Stomach (tissue), 9 donors: Measurements from ENCODE around the gene NECTIN1. TPM values are rescaled to one million over a fixed set of nuclear protein-coding genes. Genes with fewer than 3 reads are reported as not detected.

Experiments
- DNase-seq, 2 donors: peaks; one replicate each; pipeline versions ENCODE4 v3.0.0 to v3.0.0-alpha.2; 2013 to 2019
- H3K27ac ChIP-seq, 5 donors: fragments of 200-600 bp in 4 of 5; sonication (generic) in 4 of 5; one replicate each; pipeline ENCODE4 v1.5.1; 2013 to 2019; ENCODE audit warnings: mild to moderate bottlenecking in 1 of 5, moderate library complexity in 1 of 5
- H3K27me3 ChIP-seq, 3 donors: fragments of 200-600 bp; sonication (generic); one replicate each; pipeline ENCODE4 v1.5.1; 2017 to 2019; ENCODE audit warnings: mixed run types in 1 of 3
- H3K36me3 ChIP-seq, 4 donors: fragments of 200-600 bp; sonication (generic); 1 replicate in 3 of 4; 2 replicates in 1 of 4; pipeline ENCODE4 v1.5.1; 2016 to 2019
- H3K4me1 ChIP-seq, 4 donors: fragments of 200-600 bp; sonication (generic); one replicate each; pipeline ENCODE4 v1.5.1; 2016 to 2019
- H3K4me3 ChIP-seq, 4 donors: fragments of 200-600 bp; sonication (generic) in 3 of 4; one replicate each; pipeline ENCODE4 v1.5.1; 2016 to 2019; ENCODE audit warnings: mild to moderate bottlenecking in 1 of 4
- H3K9me3 ChIP-seq, 4 donors: fragments of 200-600 bp; sonication (generic); one replicate each; pipeline ENCODE4 v1.5.1; 2016 to 2019
- EP300 ChIP-seq: sonication (generic); formaldehyde crosslinking; IDR thresholded peaks from one replicate; pipeline ENCODE4 v1.6.1; 2017; ENCODE audit warnings: antibody characterized with exemption
- POLR2A ChIP-seq, 4 donors: fragments of 450-650 bp; IDR thresholded peaks; one replicate each; pipeline ENCODE4 v1.6.1; 2016; ENCODE audit warnings: antibody characterized with exemption in 4 of 4, control low read depth in 2 of 4, mild to moderate bottlenecking in 1 of 4, moderate library complexity in 1 of 4
- POLR2AphosphoS5 ChIP-seq, 3 donors: sonication (generic); formaldehyde crosslinking; IDR thresholded peaks; one replicate each; pipeline ENCODE4 v1.6.1; 2016; ENCODE audit warnings: antibody characterized with exemption in 3 of 3
- WGBS, 5 donors: extraction: QIAGEN DNeasy Blood & Tissue Kit in 3 of 5; methylation state at CpG; one replicate each; pipeline versions ENCODE4 v1.1.5 to v1.1.7; 2013 to 2018; 5-methylcytosine and 5-hydroxymethylcytosine counted together
- intact Hi-C: fragments of 100-400 bp; cut with DNase I; formaldehyde crosslinking; loops from one replicate; pipeline ENCODE4 v1.15.1; 2023; ENCODE audit warnings: low total_unique reads
- polyA plus RNA-seq, 3 donors: library from polyadenylated mRNA; stranded (reverse); fragments of 200-250 nt; gene quantifications; one replicate each; pipeline ENCODE4 v1.2.3, GENCODE V29; 2013
- total RNA-seq, 5 donors: library from RNA; depleted of rRNA; stranded (reverse); fragments of >200 nt; gene quantifications; one replicate each; pipeline versions ENCODE4 v1.1.0 to v1.2.3, GENCODE V29; 2014 to 2016
- TF ChIP-seq, protein P1 (sequence below), 7 experiments: fragments of 450-650 bp in 4 of 7; fragments of 200-600 bp in 3 of 7; sonication (generic) in 3 of 7; IDR thresholded peaks; one replicate each; pipeline ENCODE4 v1.5.1; 2016 to 2019; ENCODE audit warnings: antibody characterized with exemption in 7 of 7, control low read depth in 2 of 7, mild to moderate bottlenecking in 1 of 7
- donor health status: healthy with polysubstance abuse.
- donor health status: Bipolar disorder and iron deficiency.
- donor health status: healthy.

The NECTIN1 gene
- total and polyA plus RNA-seq, 8 donors: 1.2 to 92.1 (median 6.0) TPM

DNA sequence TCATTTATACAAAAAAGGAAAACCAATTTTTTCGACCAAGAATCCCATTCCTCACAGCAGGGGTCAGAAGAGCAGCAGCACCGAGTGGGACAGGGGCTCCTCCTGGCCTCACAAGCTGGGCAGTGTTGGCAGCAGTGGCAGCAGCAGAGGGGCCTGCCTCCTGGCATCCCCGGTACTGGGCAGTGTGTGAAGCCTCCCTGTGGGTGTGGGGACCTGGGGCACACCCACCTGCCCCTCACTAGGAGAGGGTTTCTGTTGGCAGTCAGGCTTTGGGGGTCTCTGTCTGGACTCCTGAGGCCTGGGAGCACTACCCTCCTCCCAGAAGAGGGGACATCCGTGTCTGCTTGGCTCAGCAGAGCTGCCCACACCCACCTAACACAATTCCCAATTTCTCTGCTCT is 67.8 kb downstream of the NECTIN1 start:
- 66 to 79% (median 71%) methylated on average over 4 of the region's 4 CpGs for WGBS, 5 donors
- DNase-seq: no peak
- Histone ChIP-seq H3K36me3 (no peaks in the 10 kb centered on the region), H3K9me3 (no peaks in the 10 kb centered on the region), H3K27me3 (no peaks in the 10 kb centered on the region), H3K4me3 (no peak overlapping the region), H3K4me1 (peaks cover 0 to 16% (median 7%) of the 10 kb centered on the region in 4 donors), H3K27ac (no peak overlapping the region)
- TF ChIP-seq POLR2A (IDR thresholded peaks at IDR 0.05): no peak
- TF ChIP-seq EP300: no peak
- no peak for TF ChIP-seq POLR2AphosphoS5 (IDR thresholded peaks at IDR 0.05)
- TF ChIP-seq, protein P1, sequence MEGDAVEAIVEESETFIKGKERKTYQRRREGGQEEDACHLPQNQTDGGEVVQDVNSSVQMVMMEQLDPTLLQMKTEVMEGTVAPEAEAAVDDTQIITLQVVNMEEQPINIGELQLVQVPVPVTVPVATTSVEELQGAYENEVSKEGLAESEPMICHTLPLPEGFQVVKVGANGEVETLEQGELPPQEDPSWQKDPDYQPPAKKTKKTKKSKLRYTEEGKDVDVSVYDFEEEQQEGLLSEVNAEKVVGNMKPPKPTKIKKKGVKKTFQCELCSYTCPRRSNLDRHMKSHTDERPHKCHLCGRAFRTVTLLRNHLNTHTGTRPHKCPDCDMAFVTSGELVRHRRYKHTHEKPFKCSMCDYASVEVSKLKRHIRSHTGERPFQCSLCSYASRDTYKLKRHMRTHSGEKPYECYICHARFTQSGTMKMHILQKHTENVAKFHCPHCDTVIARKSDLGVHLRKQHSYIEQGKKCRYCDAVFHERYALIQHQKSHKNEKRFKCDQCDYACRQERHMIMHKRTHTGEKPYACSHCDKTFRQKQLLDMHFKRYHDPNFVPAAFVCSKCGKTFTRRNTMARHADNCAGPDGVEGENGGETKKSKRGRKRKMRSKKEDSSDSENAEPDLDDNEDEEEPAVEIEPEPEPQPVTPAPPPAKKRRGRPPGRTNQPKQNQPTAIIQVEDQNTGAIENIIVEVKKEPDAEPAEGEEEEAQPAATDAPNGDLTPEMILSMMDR (IDR thresholded peaks at IDR 0.05): no peak
- intact Hi-C loops: loop anchor here (10.0 kb wide), 1 partner anchor 354 kb away; no protein-coding TSS in a partner anchor

DNA sequence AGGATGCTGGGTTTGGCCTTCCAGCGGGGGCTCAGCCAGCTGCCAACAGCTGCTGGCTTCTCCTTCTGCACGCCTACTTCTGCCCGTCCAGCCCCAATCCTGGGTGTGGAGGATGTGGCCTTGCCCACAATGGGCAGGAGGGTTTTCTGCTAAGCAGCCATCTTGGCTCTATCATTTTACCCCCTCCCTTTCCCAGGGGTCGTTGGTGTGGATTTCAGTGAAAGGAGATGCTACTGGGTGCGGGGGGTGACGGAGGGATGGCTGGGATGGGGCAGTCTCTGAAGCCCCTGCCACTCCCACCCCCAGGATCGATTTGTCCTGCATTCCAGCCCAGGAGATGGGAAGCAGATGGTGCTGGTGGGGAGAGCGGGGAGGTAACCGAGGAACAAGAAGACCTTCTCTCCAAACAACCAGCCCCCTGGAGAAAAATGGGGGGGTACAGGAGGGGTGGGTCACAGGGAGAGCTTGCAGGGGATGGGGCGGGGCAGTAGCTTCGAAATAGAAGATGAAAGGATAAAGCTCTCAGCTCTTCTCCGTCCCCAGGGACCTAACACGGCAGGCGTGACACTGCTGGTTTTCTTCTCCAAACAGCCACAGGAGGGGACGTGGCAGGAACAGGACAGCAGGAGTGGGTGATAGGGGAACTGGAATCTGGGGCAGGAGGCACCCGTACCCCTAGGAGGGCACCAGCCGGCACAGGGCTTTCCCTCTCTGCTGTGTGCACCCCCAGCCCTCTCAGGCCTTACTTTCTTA is 68.9 kb downstream of the NECTIN1 start:
- Histone ChIP-seq H3K27me3 (no peaks in the 10 kb centered on the region), H3K9me3 (no peaks in the 10 kb centered on the region), H3K4me3 (no peak overlapping the region), H3K27ac (no peak overlapping the region), H3K36me3 (no peaks in the 10 kb centered on the region), H3K4me1 (peaks cover 0 to 11% (median 4%) of the 10 kb centered on the region in 4 donors)
- intact Hi-C loops: loop anchor here (10.0 kb wide), 1 partner anchor 355 kb away; no protein-coding TSS in a partner anchor
- TF ChIP-seq, protein P1 (IDR thresholded peaks at IDR 0.05): no peak
- TF ChIP-seq POLR2A (IDR thresholded peaks at IDR 0.05) (no peak), EP300 (no peak)
- no peak for DNase-seq
- 65 to 75% (median 68%) methylated on average over 17 of the region's 17 CpGs for WGBS, 5 donors

DNA sequence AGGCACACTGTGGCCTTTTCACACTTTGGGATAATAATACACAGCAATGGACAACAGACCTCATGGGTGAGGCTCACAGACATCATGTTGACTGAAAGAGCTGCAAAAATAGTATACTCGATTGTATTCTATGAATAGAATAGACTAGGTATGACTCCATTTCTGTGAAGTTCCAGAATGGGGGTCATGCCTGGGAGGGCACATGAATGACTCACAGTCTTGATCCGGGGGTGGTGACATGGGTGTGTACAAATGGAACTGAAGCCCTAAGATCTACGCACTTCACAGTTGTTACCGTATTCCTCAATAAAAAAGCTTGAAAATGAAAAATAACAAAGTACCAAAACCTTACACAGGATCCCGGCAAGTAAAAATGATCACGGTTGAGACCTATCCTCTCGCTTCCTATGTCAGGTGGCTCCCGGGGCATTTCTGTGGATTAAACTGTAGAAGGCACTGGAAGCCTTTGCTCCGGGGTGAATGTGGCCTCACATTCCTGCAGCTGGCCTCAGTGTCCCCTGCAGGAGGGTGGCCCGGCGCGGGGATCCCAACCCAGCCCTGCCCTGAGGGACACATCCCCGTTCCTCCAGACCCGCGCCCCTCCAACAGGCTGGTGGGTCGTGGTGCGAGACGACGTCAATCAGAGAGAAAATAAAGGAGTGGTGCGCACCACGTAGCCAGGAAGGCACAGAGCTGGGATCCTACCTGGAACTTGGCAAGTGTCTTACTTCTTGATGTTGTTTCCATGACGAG is 75.9 kb downstream of the NECTIN1 start:
- TF ChIP-seq POLR2A (IDR thresholded peaks at IDR 0.05) (no peak), EP300 (no peak), POLR2AphosphoS5 (IDR thresholded peaks at IDR 0.05) (no peak)
- TF ChIP-seq, protein P1 (IDR thresholded peaks at IDR 0.05): no peak
- Histone ChIP-seq H3K36me3 (no peaks in the 10 kb centered on the region), H3K4me1 (no peaks in the 10 kb centered on the region), H3K27me3 (no peaks in the 10 kb centered on the region), H3K4me3 (no peak overlapping the region), H3K9me3 (no peaks in the 10 kb centered on the region), H3K27ac (no peak overlapping the region)
- no peak for DNase-seq
- 87 to 89% (median 88%) methylated on average over 22 of the region's 22 CpGs for WGBS, 5 donors
- intact Hi-C loops: no loop called here

DNA sequence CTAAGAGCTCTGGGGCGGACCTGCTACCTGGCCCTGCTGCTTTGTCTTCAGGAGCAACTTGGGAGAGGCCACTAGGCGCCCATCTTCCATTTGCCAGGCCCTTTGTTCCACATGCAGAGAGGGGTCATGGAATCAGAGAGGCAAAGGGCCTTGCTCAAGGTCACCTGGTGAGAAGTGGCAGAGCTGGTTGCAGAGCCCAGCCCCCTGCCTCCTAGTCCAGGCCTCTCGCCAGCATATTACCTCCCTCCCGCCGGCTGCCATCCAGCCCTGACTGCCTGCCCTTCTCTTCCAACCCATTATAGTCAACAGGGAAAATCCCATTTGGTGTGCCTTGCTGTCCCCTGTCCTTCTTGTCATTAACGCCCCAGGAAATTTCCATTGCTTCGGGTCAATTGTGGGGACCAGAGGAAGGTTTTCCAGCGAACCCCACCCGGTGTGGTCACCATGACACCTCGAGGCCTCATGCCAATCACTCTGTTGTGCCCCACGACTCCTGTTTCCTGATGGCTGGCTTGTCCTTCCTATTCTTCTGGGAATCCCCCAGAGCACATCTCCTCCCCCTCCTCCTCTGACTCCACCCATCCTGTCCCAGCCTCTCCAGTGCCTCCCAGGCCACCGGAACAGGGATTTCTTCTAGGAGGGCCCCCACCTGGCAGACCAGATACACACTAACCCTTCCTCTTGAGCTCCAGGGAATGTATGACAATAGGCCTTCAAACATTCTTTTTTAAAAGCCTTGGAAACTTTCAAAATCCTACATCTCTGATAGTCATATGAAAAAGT is 77.0 kb downstream of the NECTIN1 start:
- Histone ChIP-seq H3K36me3 (no peaks in the 10 kb centered on the region), H3K4me1 (no peaks in the 10 kb centered on the region), H3K4me3 (no peak overlapping the region), H3K27me3 (no peaks in the 10 kb centered on the region), H3K27ac (no peak overlapping the region), H3K9me3 (no peaks in the 10 kb centered on the region)
- TF ChIP-seq EP300: no peak
- TF ChIP-seq POLR2AphosphoS5 (IDR thresholded peaks at IDR 0.05): no peak
- TF ChIP-seq POLR2A (IDR thresholded peaks at IDR 0.05): no peak
- TF ChIP-seq, protein P1 (IDR thresholded peaks at IDR 0.05): no peak
- intact Hi-C loops: no loop called here
- 63 to 79% (median 72%) methylated on average over 12 of the region's 12 CpGs for WGBS, 5 donors
- peak in 1 of 2 donors; percentile 38 for DNase-seq
